Measurements from ENCODE around the gene SEMA6C. TPM values are rescaled to one million over a fixed set of nuclear protein-coding genes. Genes with fewer than 3 reads are reported as not detected.

SEMA6C gene
- total RNA-seq, 1 experiment from 2014 or later = 8.2 TPM

- Histone ChIP-seq H3K4me2 (ENCODE audit: low read length) (peak overlapping the region; percentile 91), H2AFZ (ENCODE audit: low read depth, low read length, poor library complexity, severe bottlenecking) (no peak overlapping the region), H3K27ac (ENCODE audit: low read depth, low read length) (no peak overlapping the region; the same call in 1 of the 2 replicates), H3K4me3 (replicated peaks in 1 of 2; ENCODE audit: low read depth in 1 of 2, low read length in 2 of 2) (peak overlapping the region; percentile 50 to 68), H3K9me2 (ENCODE audit: insufficient read depth) (no peaks in the 10 kb centered on the region), H3K9ac (ENCODE audit: low read length) (no peak overlapping the region), H3K9me3 (ENCODE audit: control insufficient read depth in 1 of 2, insufficient read depth in 1 of 2, low read depth in 1 of 2, low read length in 2 of 2) (no peaks in the 10 kb centered on the region), H3K27me3 (ENCODE audit: insufficient read depth, low read length) (no peaks in the 10 kb centered on the region), H4K20me1 (ENCODE audit: insufficient read depth) (no peaks in the 10 kb centered on the region), H3K4me1 (ENCODE audit: control insufficient read depth in 1 of 2, insufficient read depth in 2 of 2, low read length in 2 of 2) (peaks cover 8 to 17% of the 10 kb centered on the region in 2 experiments; a peak in 3 of 4 replicates), H3K79me2 (ENCODE audit: insufficient read depth, low read length) (no peaks in the 10 kb centered on the region), H3K36me3 (ENCODE audit: control insufficient read depth in 1 of 2, insufficient read depth in 2 of 2, low read length in 2 of 2) (no peaks in the 10 kb centered on the region)
- no TSS peak for BruUV-seq (replicated peaks)
- intact Hi-C loops (cut with micrococcal nuclease) = no loop called here
- ATAC-seq = no peak
- ChIA-PET POLR2A (no interaction called here), CTCF (no interaction called here), RAD21 (ENCODE audit: low non-redundant PET in 1 of 2, low total read pairs in 2 of 2, uncharacterized antibody in 2 of 2, unreplicated experiment in 2 of 2) (no interaction called here)
- TF ChIP-seq ELF1 (IDR thresholded peaks at IDR 0.05; ENCODE audit: borderline replicate concordance, low read depth) (no peak), SP1 (IDR thresholded peaks at IDR 0.05; ENCODE audit: low read depth) (no peak), CBX3 (IDR thresholded peaks at IDR 0.05; ENCODE audit: low read depth) (no peak), CEBPB (IDR thresholded peaks at IDR 0.05; ENCODE audit: low read depth) (no peak), CTCF (IDR thresholded peaks at IDR 0.05 in 2 of 3, conservative IDR thresholded peaks at IDR 0.05 in 1 of 3; ENCODE audit: borderline replicate concordance in 1 of 3, insufficient read depth in 1 of 3, low read depth in 2 of 3, low read length in 2 of 3) (no peak), ATF3 (IDR thresholded peaks at IDR 0.05) (no peak), ZNF274 (IDR thresholded peaks at IDR 0.05; ENCODE audit: low read depth, low read length) (no peak), FOSL1 (IDR thresholded peaks at IDR 0.05; ENCODE audit: low read depth) (no peak)
- no peak for DNase-seq (ENCODE audit: low read depth, low spot score)
Measured at GRCh38 chr1:151145304-151146071, 943 bp downstream of the SEMA6C start.

Measured in HCT116 (cell line).